Glutamatergic neuron (in vitro differentiated cells): ENCODE results near the gene POU4F1. TPM values are rescaled to one million over a fixed set of nuclear protein-coding genes. Genes with fewer than 3 reads are reported as not detected.
"Not testable (repeated sequence)": the region's sequence is repeated elsewhere in the genome, so short reads cannot be mapped to it uniquely, and the experiment has no call there.

ENCODE experiments used
- DNase-seq: peaks from one replicate; pipeline ENCODE4 v3.0.0; 2022
- H3K27ac Mint-ChIP-seq: one replicate; pipeline ENCODE4 v1.8.0; 2020; ENCODE audit warnings: mild to moderate bottlenecking, mixed read lengths, inconsistent platforms; ENCODE audit not compliant: unreplicated experiment
- H3K27me3 Mint-ChIP-seq: one replicate; pipeline ENCODE4 v1.8.0; 2020; ENCODE audit warnings: mild to moderate bottlenecking, moderate library complexity, mixed read lengths, inconsistent platforms; ENCODE audit not compliant: unreplicated experiment
- H3K36me3 Mint-ChIP-seq: one replicate; pipeline ENCODE4 v1.8.0; 2020; ENCODE audit warnings: mild to moderate bottlenecking, mixed read lengths, inconsistent platforms; ENCODE audit not compliant: unreplicated experiment
- H3K4me1 Mint-ChIP-seq: one replicate; pipeline ENCODE4 v1.8.0; 2020; ENCODE audit warnings: mild to moderate bottlenecking, low read depth, mixed read lengths, inconsistent platforms; ENCODE audit not compliant: unreplicated experiment
- H3K4me3 Mint-ChIP-seq: one replicate; pipeline ENCODE4 v1.8.0; 2020; ENCODE audit warnings: mild to moderate bottlenecking, mixed read lengths, inconsistent platforms; ENCODE audit not compliant: unreplicated experiment
- H3K9me3 Mint-ChIP-seq: one replicate; pipeline ENCODE4 v1.8.0; 2020; ENCODE audit warnings: mild to moderate bottlenecking, moderate library complexity, mixed read lengths, inconsistent platforms; ENCODE audit not compliant: unreplicated experiment
- long read RNA-seq: library from polyadenylated mRNA; unstranded; transcript quantifications from one replicate; pipeline ENCODE4 v2.0.0, GENCODE V29; 2020; ENCODE audit not compliant: unreplicated experiment
- total RNA-seq: library from RNA; stranded (reverse); fragmentation: NEBNext Ultra II Directional; extraction: Animal tissue kit (Norgen Biotek cat#: 25700); gene quantifications from one replicate; pipeline ENCODE4 v1.2.1, GENCODE V29; 2021; ENCODE audit not compliant: unreplicated experiment
- TF ChIP-seq, protein P1 (sequence below): fragments of 200-600 bp; sonication (generic); IDR thresholded peaks from one replicate; pipeline ENCODE4 v1.5.0; 2021; ENCODE audit not compliant: partially characterized antibody, unreplicated experiment

The POU4F1 gene, protein sequence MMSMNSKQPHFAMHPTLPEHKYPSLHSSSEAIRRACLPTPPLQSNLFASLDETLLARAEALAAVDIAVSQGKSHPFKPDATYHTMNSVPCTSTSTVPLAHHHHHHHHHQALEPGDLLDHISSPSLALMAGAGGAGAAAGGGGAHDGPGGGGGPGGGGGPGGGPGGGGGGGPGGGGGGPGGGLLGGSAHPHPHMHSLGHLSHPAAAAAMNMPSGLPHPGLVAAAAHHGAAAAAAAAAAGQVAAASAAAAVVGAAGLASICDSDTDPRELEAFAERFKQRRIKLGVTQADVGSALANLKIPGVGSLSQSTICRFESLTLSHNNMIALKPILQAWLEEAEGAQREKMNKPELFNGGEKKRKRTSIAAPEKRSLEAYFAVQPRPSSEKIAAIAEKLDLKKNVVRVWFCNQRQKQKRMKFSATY
- 125 TPM for total RNA-seq
- long read RNA-seq, partial matches to known transcripts, result 0 of 5 reads
- long read RNA-seq, other reads (novel, unspliced or antisense), result 5 of 5 reads

DNA sequence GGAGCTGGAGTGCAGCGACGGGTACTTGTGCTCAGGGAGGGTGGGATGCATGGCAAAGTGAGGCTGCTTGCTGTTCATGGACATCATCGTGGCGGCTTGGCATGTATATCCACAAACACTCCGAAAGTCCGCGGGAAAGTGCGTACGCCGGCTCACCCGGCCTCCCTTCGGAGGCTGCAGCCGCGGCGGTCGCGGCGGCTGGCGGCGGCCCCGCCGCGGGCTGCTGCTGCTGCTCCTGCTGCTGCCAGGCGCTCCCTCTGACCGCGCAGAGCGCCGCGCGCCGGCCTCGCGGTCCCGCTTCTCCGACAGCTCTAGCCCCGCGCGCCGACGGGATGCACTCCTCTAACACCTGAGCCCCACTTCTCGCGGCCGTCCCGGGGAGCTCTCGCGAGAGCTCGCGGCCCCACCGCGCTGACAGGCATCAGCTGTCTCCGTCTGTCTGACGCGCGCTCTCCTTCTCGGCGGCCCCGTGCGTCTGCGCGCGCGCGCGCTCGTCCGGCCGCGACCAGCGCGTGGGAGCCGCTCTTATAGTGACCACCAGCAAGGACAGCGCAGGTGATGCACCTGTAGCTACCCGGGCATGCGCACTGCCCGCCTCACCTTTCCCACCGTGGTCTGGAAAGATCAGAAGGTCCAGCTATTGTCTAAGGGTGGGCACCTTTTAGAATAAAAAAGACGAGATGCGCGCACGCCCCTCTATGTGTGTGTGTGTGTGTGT is at the start of gene POU4F1:
TSS of gene POU4F1 (minus strand) at position 313 of the 718 bp plus-strand sequence. CDS start at position 87, 226 bp downstream.
- peaks cover 18% of the 10 kb centered on the region for H3K36me3 Mint-ChIP-seq
- peak; percentile 95 for DNase-seq
- H3K4me3 Mint-ChIP-seq, result peak within 1 kb of the TSS; percentile 98
- H3K4me1 Mint-ChIP-seq, result peaks cover 51% of the 10 kb centered on the region
- peaks cover 48% of the 10 kb centered on the region for H3K9me3 Mint-ChIP-seq
- peaks cover 58% of the 10 kb centered on the region for H3K27me3 Mint-ChIP-seq
- peak within 1 kb of the TSS; percentile 96 for H3K27ac Mint-ChIP-seq
- TF ChIP-seq, protein P1, sequence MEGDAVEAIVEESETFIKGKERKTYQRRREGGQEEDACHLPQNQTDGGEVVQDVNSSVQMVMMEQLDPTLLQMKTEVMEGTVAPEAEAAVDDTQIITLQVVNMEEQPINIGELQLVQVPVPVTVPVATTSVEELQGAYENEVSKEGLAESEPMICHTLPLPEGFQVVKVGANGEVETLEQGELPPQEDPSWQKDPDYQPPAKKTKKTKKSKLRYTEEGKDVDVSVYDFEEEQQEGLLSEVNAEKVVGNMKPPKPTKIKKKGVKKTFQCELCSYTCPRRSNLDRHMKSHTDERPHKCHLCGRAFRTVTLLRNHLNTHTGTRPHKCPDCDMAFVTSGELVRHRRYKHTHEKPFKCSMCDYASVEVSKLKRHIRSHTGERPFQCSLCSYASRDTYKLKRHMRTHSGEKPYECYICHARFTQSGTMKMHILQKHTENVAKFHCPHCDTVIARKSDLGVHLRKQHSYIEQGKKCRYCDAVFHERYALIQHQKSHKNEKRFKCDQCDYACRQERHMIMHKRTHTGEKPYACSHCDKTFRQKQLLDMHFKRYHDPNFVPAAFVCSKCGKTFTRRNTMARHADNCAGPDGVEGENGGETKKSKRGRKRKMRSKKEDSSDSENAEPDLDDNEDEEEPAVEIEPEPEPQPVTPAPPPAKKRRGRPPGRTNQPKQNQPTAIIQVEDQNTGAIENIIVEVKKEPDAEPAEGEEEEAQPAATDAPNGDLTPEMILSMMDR, result no peak

DNA sequence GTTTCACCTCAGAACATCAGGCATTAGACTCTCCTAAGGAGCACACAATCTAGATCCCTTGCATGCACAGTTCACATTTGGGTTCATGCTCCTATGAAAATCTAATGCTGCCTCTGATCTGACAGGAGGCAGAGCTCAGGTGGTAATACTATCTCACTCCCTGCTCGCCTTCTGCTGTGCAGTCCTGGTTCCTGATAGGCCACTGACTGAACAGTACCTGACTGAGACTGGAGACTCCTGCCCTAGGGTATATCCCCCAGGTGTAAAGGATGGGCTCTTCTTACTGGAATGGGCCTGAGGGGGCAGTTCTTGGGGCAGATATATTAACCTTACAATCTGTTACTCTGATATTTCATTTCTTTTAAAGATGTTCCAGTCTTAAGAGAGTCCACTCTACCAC is 49.3 kb upstream of the POU4F1 start:
- Mint-ChIP-seq H3K27me3 (peaks cover under 1% of the 10 kb centered on the region), H3K36me3 (no peaks in the 10 kb centered on the region), H3K4me3 (no peak overlapping the region), H3K4me1 (peaks cover 14% of the 10 kb centered on the region), H3K27ac (no peak overlapping the region), H3K9me3 (no peaks in the 10 kb centered on the region)
- TF ChIP-seq, protein P1, result no peak
- DNase-seq, result no peak

DNA sequence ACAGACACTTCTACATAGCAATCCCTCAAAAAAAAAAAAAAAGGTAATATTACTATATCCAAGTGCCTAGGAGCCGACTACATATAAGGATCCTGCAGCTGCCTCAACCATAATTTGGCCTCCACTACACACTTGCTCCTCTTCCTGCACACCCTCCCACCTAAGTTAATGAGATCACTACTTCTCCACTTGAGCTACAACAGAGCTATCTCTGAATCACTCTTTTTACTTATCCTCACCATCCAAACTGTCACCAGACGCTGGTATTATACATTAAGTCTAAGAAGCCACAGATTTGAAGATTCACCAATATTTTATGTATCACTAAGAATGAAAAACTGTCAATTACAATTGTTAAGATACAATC is 47.3 kb upstream of the POU4F1 start:
- TF ChIP-seq, protein P1, result no peak
- H3K9me3 Mint-ChIP-seq, result no peaks in the 10 kb centered on the region
- H3K4me3 Mint-ChIP-seq, result no peak overlapping the region
- H3K36me3 Mint-ChIP-seq, result no peaks in the 10 kb centered on the region
- DNase-seq, result no peak
- no peaks in the 10 kb centered on the region for H3K27me3 Mint-ChIP-seq
- no peak overlapping the region for H3K27ac Mint-ChIP-seq
- peaks cover 19% of the 10 kb centered on the region for H3K4me1 Mint-ChIP-seq

DNA sequence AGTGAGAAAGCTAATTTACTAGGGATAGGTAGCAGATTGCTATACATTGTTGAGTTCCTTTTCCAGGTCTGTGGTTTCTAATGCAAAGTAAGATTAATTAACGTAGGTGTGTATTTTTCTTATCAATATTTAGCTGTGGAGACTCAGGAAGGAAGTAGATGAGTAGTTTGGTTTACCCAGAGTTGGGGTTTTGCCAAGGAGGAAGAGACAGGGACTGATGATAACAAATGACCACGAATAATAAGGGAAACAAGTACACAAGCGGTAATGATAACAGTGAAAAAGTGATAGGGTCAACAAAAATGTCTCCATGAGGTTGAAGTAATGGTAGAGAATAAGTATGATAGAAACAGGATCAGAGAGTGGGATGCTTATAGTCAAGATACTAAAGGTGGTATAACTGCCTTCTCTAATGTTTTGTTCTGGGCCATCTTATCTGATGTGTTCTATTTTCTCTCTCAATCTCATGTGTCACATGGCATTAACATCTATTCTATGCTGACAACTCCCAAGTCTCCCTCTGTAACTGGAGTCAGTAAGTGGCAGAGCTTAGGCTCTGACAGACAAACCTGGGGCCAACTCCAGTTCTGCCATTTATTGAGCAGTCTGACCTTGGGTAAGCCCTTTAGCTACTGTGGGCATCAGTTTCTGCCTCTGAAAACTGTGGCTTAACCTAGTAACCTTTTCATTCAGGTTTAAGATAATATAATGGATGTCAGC is 46.8 kb upstream of the POU4F1 start:
- TF ChIP-seq, protein P1, result no peak
- Mint-ChIP-seq H3K36me3 (no peaks in the 10 kb centered on the region), H3K27me3 (no peaks in the 10 kb centered on the region), H3K27ac (no peak overlapping the region), H3K4me1 (peaks cover 15% of the 10 kb centered on the region), H3K4me3 (no peak overlapping the region), H3K9me3 (no peaks in the 10 kb centered on the region)
- DNase-seq, result no peak

DNA sequence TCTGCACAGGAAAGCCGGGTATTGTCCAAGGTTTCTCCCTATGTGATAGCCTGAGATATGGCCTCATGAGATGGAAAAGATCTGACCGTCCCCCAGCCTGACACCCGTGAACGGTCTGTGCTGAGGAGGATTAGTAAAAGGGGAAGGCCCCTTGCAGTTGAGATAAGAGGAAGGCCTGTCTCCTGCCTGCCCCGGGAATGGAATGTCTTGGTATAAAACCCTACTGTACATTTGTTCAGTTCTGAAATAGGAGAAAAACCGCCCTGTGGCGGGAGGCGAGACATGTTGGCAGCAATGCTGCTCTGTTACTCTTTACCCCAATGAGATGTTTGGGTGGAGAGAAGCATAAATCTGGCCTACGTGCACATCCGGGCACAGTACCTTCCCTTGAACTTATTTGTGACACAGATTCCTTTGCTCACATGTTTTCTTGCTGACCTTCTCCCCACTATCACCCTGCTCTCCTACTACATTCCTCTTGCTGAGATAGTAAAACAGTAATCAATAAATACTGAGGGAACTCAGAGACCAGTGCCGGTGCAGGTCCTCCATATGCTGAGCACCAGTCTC is 43.8 kb upstream of the POU4F1 start:
- not testable (repeated sequence) for H3K4me3 Mint-ChIP-seq, DNase-seq, H3K36me3 Mint-ChIP-seq, H3K27ac Mint-ChIP-seq, H3K9me3 Mint-ChIP-seq, H3K27me3 Mint-ChIP-seq
- peaks cover 10% of the 10 kb centered on the region for H3K4me1 Mint-ChIP-seq
